ENCODE measurements around the gene LZTFL1. TPM values are rescaled to one million over a fixed set of nuclear protein-coding genes. Genes with fewer than 3 reads are reported as not detected.

Gene LZTFL1
- total RNA-seq, 2 donors from 2014 or later = 8.3 to 8.9 TPM

DNA sequence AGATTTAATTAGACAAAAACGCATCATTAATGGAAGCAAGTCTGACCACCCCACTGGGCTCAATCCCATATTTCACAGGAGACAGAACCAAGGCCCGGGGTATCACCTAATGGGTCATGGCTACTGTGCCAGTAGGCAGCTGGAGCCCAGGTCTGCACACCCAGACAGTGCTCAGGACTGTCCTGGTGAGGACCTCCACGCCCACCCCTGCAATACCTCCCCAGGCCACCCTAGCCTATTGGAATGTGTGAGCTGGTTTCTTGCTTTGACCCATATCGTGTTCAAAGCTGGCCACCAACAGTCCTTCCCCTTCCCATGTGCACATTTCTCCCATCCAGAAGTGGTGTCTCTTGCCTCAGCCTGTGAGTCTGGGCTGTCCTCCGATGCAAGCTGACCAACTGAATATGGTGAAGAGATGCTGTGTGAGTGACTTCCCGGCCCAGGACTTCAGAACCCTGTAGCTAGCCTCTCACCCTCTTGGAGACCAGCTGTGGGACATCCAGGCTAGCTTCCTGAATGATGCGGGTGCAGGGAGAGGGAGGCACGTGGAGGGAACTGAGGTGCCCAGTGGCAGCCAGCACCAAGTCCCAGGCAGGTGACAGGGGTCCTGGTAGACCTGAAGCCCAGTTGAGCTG, 64.7 kb downstream of the LZTFL1 start:
- Histone ChIP-seq H3K36me3 (no peaks in the 10 kb centered on the region), H3K4me3 (no peak overlapping the region), H3K9me3 (no peaks in the 10 kb centered on the region), H3K27ac (no peak overlapping the region), H3K4me1 (no peaks in the 10 kb centered on the region), H3K27me3 (no peaks in the 10 kb centered on the region)
- TF ChIP-seq, protein P1, sequence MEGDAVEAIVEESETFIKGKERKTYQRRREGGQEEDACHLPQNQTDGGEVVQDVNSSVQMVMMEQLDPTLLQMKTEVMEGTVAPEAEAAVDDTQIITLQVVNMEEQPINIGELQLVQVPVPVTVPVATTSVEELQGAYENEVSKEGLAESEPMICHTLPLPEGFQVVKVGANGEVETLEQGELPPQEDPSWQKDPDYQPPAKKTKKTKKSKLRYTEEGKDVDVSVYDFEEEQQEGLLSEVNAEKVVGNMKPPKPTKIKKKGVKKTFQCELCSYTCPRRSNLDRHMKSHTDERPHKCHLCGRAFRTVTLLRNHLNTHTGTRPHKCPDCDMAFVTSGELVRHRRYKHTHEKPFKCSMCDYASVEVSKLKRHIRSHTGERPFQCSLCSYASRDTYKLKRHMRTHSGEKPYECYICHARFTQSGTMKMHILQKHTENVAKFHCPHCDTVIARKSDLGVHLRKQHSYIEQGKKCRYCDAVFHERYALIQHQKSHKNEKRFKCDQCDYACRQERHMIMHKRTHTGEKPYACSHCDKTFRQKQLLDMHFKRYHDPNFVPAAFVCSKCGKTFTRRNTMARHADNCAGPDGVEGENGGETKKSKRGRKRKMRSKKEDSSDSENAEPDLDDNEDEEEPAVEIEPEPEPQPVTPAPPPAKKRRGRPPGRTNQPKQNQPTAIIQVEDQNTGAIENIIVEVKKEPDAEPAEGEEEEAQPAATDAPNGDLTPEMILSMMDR (IDR thresholded peaks at IDR 0.05) = no peak
- no peak for DNase-seq (ENCODE audit: low spot score)

DNA sequence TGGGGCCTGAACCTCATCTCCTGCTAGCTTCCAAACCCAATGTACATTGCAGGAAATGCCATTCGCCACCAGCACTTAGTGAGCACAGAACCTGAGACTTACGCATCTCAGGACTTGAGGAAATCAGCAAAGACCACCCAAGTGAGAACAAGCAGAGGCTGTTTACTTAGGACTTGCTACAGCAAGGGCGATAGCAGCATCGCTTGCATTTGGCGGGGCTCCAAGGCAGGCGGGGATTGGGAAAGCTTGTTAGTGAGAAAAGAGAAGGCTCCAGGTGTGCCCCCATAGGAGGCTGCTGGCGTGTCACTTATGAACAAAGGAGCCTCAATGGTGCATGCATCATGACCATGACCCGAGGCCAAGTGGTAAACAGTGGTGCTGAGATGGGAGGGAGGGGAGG, 65.3 kb downstream of the LZTFL1 start:
- no peak overlapping the region for H3K27ac ChIP-seq
- no peaks in the 10 kb centered on the region for H3K36me3 ChIP-seq
- no peak for DNase-seq (ENCODE audit: low spot score)

DNA sequence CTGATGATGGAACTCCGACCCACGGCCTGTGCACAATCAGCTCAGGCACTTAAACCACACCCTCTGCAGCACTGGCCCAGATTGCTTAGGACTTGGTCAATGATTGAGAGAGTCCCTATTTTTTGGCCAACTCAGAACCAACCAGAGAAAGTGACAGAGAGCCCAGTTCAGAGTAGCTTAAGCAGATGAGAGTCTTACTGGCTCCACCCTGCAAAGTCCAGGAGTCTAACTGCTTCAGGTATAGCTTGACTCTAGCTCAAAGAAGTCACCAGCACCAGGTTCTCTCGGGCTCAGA, 65.7 kb downstream of the LZTFL1 start:
- no peaks in the 10 kb centered on the region for H3K36me3 ChIP-seq
- DNase-seq (ENCODE audit: low spot score) = no peak
- no peaks in the 10 kb centered on the region for H3K9me3 ChIP-seq
- no peaks in the 10 kb centered on the region for H3K27me3 ChIP-seq
- H3K27ac ChIP-seq = no peak overlapping the region
- H3K4me3 ChIP-seq = no peak overlapping the region
- TF ChIP-seq, protein P1 (IDR thresholded peaks at IDR 0.05) = no peak
- no peaks in the 10 kb centered on the region for H3K4me1 ChIP-seq

More for the DNA sequence above, 65.3 kb downstream of the LZTFL1 start:
- H3K27me3 ChIP-seq = no peaks in the 10 kb centered on the region
- H3K4me3 ChIP-seq = no peak overlapping the region
- no peaks in the 10 kb centered on the region for H3K9me3 ChIP-seq
- no peaks in the 10 kb centered on the region for H3K4me1 ChIP-seq
- TF ChIP-seq, protein P1 (IDR thresholded peaks at IDR 0.05) = no peak

DNA sequence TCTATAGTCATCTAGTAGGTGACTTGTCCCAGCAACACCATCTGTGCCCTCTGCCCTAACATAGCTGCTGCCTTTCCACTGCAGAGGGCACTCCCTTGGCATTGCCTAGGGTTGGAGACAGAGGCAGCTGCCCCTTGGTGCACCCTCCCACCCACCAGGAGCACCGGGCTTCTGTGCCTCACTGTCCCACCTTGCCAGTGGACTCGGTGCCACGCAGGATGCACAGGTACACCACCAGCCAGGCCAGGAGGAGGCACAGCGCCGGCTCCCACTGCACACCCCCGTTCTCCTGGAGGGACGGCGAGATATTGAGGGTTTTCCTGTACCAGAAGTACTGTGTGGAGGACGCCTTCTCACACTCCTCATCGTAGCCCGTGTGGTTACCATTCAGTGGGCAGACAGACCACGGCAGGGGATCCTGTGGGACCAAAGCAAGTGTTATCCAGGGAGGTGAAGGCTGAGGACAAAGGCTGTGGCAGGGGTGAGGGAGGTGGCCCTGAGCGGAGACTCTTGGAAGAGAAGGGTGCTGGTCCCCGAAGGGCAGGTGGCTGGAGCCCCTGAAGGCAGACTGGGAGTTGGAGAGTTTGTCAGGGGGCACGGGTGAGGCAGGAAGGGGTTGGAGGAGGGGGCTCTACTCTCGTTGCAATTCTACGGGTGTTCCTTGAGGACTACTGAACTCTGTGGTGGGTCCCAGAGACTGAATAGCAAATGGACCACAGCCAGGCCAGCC, 66.2 kb downstream of the LZTFL1 start:
- Histone ChIP-seq H3K36me3 (no peaks in the 10 kb centered on the region), H3K27me3 (no peaks in the 10 kb centered on the region), H3K9me3 (no peaks in the 10 kb centered on the region), H3K4me3 (no peak overlapping the region), H3K27ac (no peak overlapping the region), H3K4me1 (no peaks in the 10 kb centered on the region)
- TF ChIP-seq, protein P1 (IDR thresholded peaks at IDR 0.05) = no peak
- DNase-seq (ENCODE audit: low spot score) = no peak

DNA sequence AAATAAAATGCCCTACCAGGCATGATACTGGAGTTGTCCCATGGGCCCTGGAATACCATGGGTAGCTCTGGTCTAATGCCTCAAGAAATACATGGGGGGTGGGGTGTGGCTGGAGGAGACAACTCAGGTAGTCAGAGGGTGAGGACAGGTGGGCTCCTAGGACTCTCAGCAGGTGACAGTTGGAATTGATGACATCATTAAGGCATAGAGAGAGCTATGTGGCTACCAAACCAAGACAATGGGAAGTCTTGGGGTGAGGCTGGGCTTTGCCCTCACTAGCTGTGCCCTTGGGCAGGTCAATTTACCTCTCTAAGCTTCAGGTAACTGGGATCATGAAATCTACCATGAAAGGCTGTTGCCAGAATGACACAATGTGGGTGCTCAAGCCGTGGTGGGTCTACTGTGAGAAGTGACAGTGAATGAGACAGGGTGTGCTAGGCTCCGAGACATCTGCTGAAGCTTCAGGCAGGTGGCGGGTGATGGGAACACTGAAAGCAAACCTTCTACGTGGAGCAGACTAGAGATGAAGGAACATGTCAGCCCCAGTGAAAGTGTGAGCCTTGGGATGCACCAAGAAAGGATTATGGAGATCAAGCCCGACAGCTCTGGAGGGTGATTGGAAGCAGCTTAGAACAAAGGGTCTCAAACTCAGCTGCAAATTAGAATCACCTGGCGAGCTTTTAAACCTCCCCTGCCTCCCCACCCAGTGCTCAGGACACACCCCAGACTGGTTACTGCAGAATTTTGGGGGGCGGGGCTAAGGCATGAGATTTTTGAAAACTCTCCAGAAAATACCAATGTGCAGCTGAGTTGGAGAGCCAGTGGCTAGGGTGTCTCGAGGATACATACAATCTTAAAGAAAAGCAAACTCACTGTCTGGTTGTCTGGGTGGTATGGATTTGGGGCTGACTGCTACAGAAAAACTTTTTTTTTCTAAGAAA, 67.1 kb downstream of the LZTFL1 start:
- Histone ChIP-seq H3K9me3 (no peaks in the 10 kb centered on the region), H3K27me3 (no peaks in the 10 kb centered on the region), H3K4me3 (no peak overlapping the region), H3K36me3 (no peaks in the 10 kb centered on the region), H3K27ac (no peak overlapping the region), H3K4me1 (no peaks in the 10 kb centered on the region)
- DNase-seq (ENCODE audit: low spot score) = no peak
- TF ChIP-seq, protein P1 (IDR thresholded peaks at IDR 0.05) = no peak
